Activated T-cell treated with anti-CD3 and anti-CD28 coated beads for 1 hour (primary cell): Measurements from ENCODE around the gene GPC5.
"Not testable (repeated sequence)": the region's sequence is repeated elsewhere in the genome, so short reads cannot be mapped to it uniquely, and the experiment has no call there.

Source experiments
- DNase-seq: peaks from one replicate; pipeline ENCODE4 v3.0.0-alpha.2; 2020; ENCODE audit warnings: low read depth

The GPC5 gene

GRCh38 chr13:91774397-91774796, 376.0 kb downstream of the GPC5 start:
- DNase-seq: no peak

GRCh38 chr13:91776611-91777193, 378.3 kb downstream of the GPC5 start:
- no peak for DNase-seq

GRCh38 chr13:91778123-91778522, 379.7 kb downstream of the GPC5 start:
- no peak for DNase-seq

- not testable (repeated sequence) for DNase-seq
Measured at GRCh38 chr13:91781982-91782691, 383.7 kb downstream of the GPC5 start.

- DNase-seq: no peak
Measured at GRCh38 chr13:91785431-91786119, 387.2 kb downstream of the GPC5 start.

- DNase-seq: no peak
Measured at GRCh38 chr13:91792054-91792453, 393.6 kb downstream of the GPC5 start.

GRCh38 chr13:91797567-91797966, 399.1 kb downstream of the GPC5 start:
- DNase-seq: no peak

- not testable (repeated sequence) for DNase-seq
Measured at GRCh38 chr13:91798338-91798737, 399.9 kb downstream of the GPC5 start.

- DNase-seq: not testable (repeated sequence)
Measured at GRCh38 chr13:91801772-91802171, 403.4 kb downstream of the GPC5 start.

GRCh38 chr13:91802957-91803356, 404.5 kb downstream of the GPC5 start:
- no peak for DNase-seq

GRCh38 chr13:91804724-91805123, 406.3 kb downstream of the GPC5 start:
- no peak for DNase-seq

- DNase-seq: no peak
Measured at GRCh38 chr13:91805605-91806004, 407.2 kb downstream of the GPC5 start.

- no peak for DNase-seq
Measured at GRCh38 chr13:91809161-91809560, 410.7 kb downstream of the GPC5 start.

GRCh38 chr13:91813253-91813652, 414.8 kb downstream of the GPC5 start:
- no peak for DNase-seq

- no peak for DNase-seq
Measured at GRCh38 chr13:91816263-91816807, 417.9 kb downstream of the GPC5 start.

- no peak for DNase-seq
Measured at GRCh38 chr13:91817250-91817649, 418.8 kb downstream of the GPC5 start.

GRCh38 chr13:91824416-91824815, 426.0 kb downstream of the GPC5 start:
- DNase-seq: no peak

- DNase-seq: no peak
Measured at GRCh38 chr13:91825516-91825915, 427.1 kb downstream of the GPC5 start.

- DNase-seq: no peak
Measured at GRCh38 chr13:91836553-91836952, 438.1 kb downstream of the GPC5 start.

GRCh38 chr13:91845612-91846011, 447.2 kb downstream of the GPC5 start:
- no peak for DNase-seq

- DNase-seq: no peak
Measured at GRCh38 chr13:91863699-91864098, 465.3 kb downstream of the GPC5 start.

- no peak for DNase-seq
Measured at GRCh38 chr13:91868351-91868750, 469.9 kb downstream of the GPC5 start.

- no peak for DNase-seq
Measured at GRCh38 chr13:91878491-91878890, 480.1 kb downstream of the GPC5 start.
